ENCODE data around the gene TSR1.

The TSR1 gene

GRCh38 chr17:2372681-2373080 is 36.4 kb upstream of the TSR1 start:
- no peak for DNase-seq (ENCODE audit: low spot score)
- TF ChIP-seq, protein P1, sequence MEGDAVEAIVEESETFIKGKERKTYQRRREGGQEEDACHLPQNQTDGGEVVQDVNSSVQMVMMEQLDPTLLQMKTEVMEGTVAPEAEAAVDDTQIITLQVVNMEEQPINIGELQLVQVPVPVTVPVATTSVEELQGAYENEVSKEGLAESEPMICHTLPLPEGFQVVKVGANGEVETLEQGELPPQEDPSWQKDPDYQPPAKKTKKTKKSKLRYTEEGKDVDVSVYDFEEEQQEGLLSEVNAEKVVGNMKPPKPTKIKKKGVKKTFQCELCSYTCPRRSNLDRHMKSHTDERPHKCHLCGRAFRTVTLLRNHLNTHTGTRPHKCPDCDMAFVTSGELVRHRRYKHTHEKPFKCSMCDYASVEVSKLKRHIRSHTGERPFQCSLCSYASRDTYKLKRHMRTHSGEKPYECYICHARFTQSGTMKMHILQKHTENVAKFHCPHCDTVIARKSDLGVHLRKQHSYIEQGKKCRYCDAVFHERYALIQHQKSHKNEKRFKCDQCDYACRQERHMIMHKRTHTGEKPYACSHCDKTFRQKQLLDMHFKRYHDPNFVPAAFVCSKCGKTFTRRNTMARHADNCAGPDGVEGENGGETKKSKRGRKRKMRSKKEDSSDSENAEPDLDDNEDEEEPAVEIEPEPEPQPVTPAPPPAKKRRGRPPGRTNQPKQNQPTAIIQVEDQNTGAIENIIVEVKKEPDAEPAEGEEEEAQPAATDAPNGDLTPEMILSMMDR (IDR thresholded peaks at IDR 0.05; ENCODE audit: extremely low read depth, missing control alignments): no peak

DNA sequence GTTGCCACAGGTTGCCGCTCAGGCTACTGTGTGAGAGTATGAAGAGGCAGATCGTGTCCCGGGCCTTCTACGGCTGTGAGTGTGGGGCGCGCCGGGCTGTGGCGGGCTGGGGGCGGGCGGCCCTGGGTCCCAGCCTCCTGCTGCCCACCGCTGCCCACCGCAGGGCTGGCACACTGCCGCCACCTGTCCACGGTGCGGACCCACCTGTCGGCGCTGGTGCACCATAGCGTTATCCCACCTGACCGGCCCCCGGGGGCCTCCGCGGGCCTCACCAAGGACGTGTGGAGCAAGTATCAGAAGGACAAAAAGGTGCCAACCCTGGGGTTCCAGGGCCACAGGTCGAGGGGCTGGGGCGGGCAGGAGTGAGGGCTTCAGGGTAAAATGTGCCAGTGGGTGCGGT is 35.9 kb upstream of the TSR1 start:
- TF ChIP-seq, protein P1 (IDR thresholded peaks at IDR 0.05; ENCODE audit: extremely low read depth, missing control alignments): no peak

GRCh38 chr17:2371183-2372130 is 35.2 kb upstream of the TSR1 start:
- TF ChIP-seq, protein P1 (IDR thresholded peaks at IDR 0.05; ENCODE audit: extremely low read depth, missing control alignments): no peak
- DNase-seq (ENCODE audit: low spot score): no peak

More for the DNA sequence above, 35.9 kb upstream of the TSR1 start:
- no peak for DNase-seq (ENCODE audit: low spot score)

- TF ChIP-seq, protein P1 (IDR thresholded peaks at IDR 0.05; ENCODE audit: extremely low read depth, missing control alignments): no peak
- DNase-seq (ENCODE audit: low spot score): no peak
Measured at GRCh38 chr17:2370211-2370589, 33.9 kb upstream of the TSR1 start.

DNA sequence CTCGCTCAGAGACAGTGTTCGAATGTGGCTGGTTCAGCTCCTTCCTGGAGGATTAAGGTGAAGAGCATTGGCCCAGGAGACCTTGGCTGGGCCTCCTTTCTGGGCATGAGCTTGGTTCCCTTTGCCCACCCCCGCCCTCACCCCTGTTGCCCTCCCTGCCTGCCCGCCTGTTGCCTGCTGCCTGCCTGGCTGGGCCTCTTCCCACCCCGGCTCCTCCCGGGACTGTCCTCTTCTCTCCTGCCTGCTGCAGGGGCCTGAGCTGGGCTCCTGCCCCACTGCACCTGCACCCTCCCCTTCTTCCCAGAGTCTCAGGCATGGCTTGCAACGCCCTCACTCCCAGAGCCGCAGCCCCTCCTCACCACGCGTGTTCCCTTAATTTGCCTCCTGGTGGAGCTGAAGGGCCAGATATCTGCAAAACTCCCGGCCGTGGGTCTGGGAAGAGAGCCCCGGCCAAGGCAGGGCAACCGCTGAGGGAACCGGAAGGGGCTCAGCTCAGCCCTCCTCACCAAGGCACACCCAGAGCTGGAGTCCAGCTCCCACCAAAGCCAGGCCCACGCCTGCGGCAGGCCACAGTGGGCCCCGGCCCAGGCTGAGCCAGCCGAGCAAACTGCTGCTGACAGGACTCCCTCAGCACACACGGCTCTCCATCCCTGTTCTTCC is 33.4 kb upstream of the TSR1 start:
- no peak for DNase-seq (ENCODE audit: low spot score)
- TF ChIP-seq, protein P1 (IDR thresholded peaks at IDR 0.05; ENCODE audit: extremely low read depth, missing control alignments): no peak

DNA sequence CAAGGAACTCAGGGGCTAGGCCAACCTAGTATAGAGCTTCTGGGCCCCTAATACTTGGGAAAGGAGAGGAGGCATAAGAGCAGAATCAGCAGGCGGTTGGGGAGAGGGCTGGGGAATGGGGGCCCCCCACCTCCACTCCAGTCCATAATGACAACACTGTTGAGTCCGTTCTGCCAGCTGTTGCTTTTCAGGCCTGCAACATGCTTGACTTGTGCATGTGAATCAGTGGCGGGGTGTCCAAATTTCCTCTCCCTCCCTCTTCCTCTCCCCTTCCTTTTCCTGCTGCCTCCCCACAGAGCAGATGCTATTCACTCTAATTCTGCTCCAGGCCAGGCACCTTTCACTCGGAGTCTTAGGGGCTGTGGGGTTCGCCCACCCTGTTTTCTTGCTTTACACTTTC is 32.8 kb upstream of the TSR1 start:
- no peak for DNase-seq (ENCODE audit: low spot score)
- TF ChIP-seq, protein P1 (IDR thresholded peaks at IDR 0.05; ENCODE audit: extremely low read depth, missing control alignments): no peak

- TF ChIP-seq, protein P1 (IDR thresholded peaks at IDR 0.05; ENCODE audit: extremely low read depth, missing control alignments): no peak
- no peak for DNase-seq (ENCODE audit: low spot score)
Measured at GRCh38 chr17:2368359-2368758, 32.1 kb upstream of the TSR1 start.
